AG08395 (cell line): Measurements from ENCODE around the gene ARAP1.

Experiments used
- DNase-seq: peaks from one replicate; pipeline ENCODE4 v3.0.0; 2012; ENCODE audit warnings: mixed read lengths, low spot score

The ARAP1 gene

GRCh38 chr11:72703267-72704008, 48.8 kb downstream of the ARAP1 start:
- peak; percentile 95 for DNase-seq

DNA sequence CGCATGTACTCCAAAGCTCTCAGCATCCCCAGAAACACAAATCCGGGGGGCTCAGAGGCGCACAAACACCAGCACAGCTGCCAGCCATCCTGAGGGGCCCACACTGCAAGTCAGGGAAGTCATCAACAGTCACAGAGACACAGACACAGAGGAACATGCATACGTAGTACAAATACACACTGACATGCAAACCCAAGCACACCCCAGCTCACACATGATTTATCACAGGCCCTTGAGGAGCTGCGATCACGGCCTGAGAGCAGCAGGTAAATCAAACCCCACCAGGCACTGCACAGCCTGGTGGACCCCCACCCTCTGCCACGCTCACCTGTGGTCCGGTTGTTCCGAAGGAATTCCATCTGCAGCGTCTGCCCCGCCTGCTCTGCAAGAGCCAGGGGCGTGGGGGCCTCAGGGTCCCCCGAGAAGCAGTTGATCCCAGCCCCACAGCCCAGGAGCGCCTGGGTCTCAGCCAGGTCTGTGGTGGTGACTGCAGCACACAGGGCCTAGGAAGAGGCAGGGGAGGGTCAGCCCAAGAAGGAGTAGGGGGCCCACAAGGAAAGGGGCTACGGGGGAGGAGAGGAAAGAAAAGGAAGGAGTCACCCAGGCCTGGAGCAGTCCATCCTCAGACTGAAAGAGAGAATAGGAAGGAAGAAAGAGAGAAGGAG, 49.5 kb downstream of the ARAP1 start:
- no peak for DNase-seq

DNA sequence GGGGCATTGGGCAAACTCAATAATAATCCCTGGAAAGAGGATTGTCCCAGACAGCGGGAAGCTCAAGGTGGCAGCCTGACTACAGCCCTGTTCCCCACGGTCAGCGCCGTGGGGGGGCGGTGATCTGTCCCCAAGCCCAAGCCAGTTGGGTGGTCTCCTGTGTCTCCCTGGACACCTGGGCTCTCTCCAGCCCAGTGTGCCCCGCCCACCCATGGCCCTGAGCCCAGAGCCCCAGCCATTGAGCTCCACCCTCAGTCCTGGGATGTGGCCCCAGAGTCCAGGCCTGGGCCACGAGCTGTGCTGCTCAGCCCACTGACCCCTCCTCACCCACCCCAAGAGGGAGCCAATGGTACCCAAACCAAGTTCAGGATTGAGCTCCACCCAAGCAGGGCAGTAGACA, 50.1 kb downstream of the ARAP1 start:
- DNase-seq: no peak

GRCh38 chr11:72701466-72701865, 50.7 kb downstream of the ARAP1 start:
- no peak for DNase-seq

DNA sequence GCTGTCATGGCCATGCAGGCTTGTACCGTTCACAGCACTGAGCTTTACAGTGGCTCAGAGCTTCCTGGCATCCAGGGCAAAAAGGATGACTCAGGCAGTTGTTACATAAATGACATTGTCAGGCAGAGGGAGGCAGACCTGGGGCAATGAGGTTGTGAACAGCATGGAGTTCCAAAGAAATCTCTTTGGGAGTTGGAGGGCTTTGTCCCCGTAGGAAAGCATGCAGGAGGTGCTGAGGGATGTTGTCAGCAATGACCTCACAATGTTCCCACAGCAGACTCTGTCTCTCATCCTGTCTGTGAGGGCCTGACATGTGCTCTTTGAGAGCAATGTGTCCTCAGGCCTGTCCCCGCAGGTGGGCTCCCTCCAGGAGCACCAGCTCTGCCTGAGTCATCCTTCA, 52.1 kb downstream of the ARAP1 start:
- peak; percentile 85 for DNase-seq

- DNase-seq: no peak
Observed at GRCh38 chr11:72697814-72698213, 54.4 kb downstream of the ARAP1 start.

DNA sequence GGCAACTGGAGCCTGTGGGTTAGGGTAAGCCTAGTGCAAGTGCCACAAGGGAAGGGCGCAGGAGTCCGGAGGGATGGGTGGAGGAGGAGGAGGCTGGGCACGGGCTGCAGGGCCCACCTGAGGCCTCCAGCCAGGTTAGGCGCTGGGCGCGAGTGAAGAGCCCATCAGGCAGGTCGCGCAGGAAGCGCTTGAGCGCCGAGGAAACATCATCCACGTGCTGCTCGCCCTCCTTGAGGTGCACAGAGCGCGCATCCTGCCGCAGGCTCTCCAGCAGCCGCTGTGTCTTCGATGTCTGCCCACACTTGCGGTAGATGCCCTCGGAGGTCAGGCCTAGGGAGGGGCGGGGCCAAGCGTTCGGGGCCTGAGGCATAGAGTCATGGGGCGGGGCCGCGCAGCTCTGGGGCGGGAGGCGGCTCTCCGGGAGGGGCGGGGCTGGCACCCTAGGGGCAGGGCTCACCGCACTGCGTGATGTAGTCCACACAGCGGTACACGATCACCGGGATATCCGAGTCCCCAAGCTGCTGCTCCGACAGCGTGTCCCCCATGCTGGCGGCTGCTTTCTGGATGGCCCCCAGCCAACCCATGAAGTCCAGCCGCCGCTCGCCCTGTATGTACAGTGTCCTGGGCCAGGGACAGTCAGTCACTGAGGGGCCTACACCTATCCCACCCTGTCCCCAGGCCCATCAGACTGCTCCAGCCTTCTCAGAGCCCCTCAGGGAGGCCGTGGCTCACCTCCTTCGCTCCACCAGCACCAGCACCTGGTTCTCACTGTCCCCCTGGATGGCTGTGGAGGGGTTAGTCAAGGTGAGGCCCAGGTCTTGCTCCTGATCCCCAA, 55.1 kb downstream of the ARAP1 start:
- DNase-seq: peak; percentile 91

DNA sequence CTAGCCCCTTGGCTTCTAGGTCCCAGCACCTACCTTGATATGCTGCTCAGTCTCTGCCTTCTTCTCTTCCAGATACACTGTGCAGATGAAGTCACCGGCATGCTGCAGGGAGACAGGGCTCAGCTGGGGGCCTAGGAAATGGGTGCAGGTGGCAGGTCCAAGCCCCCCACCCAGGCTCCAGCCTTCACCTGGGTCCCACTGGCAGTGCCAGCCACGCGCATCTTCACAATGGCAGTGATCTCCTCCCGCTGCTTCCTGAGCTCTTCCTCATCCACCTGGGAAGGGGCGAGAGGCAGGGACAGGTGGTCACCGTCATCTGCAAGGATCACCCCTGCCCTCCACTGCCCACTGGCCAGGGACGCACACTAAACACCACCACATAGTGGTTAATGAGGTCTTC, 56.9 kb downstream of the ARAP1 start:
- DNase-seq: no peak

DNA sequence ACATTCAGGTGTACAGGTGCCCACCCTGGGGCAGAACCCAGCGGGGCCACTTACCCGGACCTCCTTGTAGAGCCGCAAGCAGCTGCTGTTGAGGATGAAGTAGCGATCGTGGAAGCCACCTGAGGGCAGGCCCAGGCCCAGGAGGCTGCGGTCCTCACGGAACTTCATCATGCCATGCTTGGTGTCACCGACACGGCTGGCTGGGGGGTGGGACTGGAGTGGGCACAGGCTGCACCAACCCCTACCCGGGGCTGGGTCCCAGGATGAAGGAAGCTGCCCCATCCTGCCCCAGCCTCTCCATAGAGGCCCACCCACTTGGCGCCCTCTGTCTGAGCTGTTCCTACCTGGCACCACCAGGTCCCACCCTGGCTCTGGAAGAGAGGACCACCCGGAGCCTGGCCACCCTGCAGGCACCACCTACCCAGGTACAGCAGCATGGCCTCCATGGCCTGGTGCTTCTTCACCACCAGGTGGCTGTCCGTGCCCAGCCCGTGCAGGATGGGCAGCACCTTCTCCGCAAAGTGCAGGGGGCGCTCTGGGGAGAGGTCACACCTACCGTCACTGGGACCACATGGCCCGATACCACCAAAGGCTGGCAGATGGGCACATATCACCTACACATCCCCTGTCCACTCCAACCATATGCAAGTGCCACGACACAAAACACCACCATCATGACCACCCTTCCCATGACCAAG, 58.8 kb downstream of the ARAP1 start:
- DNase-seq: no peak

- DNase-seq: no peak
Observed at GRCh38 chr11:72692498-72693237, 59.5 kb downstream of the ARAP1 start.

- DNase-seq: no peak
Observed at GRCh38 chr11:72690166-72690565, 62.0 kb downstream of the ARAP1 start.

- no peak for DNase-seq
Observed at GRCh38 chr11:72688929-72689328, 63.3 kb downstream of the ARAP1 start.

- no peak for DNase-seq
Observed at GRCh38 chr11:72688486-72688885, 63.7 kb downstream of the ARAP1 start.

- no peak for DNase-seq
Observed at GRCh38 chr11:72687326-72687725, 64.9 kb downstream of the ARAP1 start.

DNA sequence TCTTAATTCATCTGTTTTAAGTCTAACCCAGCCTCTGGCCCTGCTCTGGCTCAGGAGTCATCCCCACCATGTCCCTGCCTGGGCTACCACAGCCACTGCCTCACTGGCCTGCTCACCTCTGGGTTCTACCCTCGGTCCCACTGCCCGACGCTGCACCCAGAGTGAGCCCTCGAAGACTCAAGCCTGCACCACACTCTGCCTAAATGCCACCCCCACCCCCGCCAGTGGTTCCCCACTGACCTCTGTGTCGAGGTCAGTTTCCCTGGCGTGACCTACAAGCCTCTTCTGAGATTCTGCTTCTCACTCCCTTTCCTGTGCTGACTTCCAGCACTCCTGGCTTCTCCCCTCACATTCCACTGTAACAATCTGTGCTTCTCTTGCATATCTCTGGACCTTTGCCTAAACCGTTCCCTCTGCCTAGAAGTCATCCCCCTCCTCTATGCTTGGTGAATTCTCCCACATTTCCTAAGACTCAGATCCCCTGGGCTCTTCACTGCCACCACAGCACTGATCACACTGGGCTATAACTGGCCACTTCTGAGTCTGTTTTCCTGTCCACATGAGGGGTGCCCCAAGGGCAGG, 65.5 kb downstream of the ARAP1 start:
- DNase-seq: peak; percentile 56

DNA sequence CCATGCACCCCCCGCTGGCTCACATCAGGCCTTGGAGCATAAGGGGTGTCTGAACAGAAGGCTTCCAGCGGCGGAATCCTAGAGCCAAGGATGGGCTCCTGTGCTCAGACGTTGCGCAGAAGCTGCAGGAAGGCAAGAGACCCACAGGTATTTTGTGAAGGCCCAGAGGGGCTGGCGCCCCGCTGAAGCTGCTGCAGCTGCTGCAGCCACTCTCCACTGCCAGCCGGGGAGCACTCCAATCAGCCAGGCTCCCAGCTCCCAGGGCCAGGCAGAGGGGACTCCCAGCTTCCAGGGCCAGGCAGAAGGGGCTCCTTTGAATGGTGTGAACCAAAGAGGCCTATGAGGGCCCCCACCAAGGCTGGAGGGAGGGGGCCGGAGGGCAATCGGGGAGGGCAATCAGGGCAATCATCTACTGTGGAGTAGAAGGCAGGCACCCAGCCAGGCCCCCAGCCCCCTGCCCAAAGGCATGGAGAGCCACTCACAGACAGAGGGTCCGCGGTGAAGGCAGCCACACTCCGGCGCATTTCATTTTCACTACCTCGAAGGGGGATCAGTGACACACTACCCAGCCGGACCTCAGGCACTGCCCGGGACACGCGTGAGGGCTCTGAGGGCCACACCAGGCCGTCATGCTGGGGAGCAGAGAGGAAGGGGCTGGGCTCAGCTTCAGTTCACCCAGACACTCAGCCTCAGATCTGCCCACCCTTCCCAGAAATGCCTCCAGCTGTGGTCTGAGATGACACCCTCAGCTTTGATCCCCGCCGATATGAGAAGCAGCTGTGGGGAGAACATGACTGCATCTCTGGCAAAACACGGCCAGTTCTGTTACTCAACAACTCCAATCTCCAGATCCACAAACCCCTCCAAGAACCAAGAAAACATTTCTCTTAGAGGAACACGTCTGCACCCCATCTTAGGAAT, 66.4 kb downstream of the ARAP1 start:
- DNase-seq: peak; percentile 80

- DNase-seq: peak; percentile 91
Observed at GRCh38 chr11:72684236-72684912, 67.8 kb downstream of the ARAP1 start.

GRCh38 chr11:72683782-72684200, 68.4 kb downstream of the ARAP1 start:
- peak; percentile 74 for DNase-seq

GRCh38 chr11:72682858-72683243, 69.4 kb downstream of the ARAP1 start:
- DNase-seq: no peak
